K562 (cell line): Measurements from ENCODE around the gene SOCS7. TPM values are rescaled to one million over a fixed set of nuclear protein-coding genes. Genes with fewer than 3 reads are reported as not detected.

Experiments used
- ATAC-seq: fragments of 200-7000 bp; cut with Tn5 transposase; 3 replicates; pipeline ENCODE4 v1.9.1; 2020; ENCODE audit warnings: moderate library complexity
- BruUV-seq: library from RNA; stranded (reverse); fragments of 400-500 nt; replicated peaks from 2 replicates; lab custom pipeline; 2021; lab: Mats Ljungman, UMichigan
- CTCF ChIA-PET: fragments of 300-600 bp; formaldehyde crosslinking; extraction: SDS; loops from one replicate; lab custom pipeline; 2021; ENCODE audit warnings: low intra/inter-chr PET ratio; lab: Yijun Ruan, JAX
- POLR2A ChIA-PET: fragments of 300-600, 350-650 bp; sonication (Branson Sonifier 250); formaldehyde crosslinking; extraction: SDS; loops from one replicate; lab custom pipeline; 2021; ENCODE audit warnings: antibody characterized with exemption, inconsistent platforms; lab: Yijun Ruan, JAX
- DNase-seq, 4 experiments: peaks; one replicate each; pipeline versions ENCODE4 v3.0.0 to v3.0.0-alpha.2; 2011 to 2018; ENCODE audit warnings: low spot score in 3 of 4, mixed read lengths in 3 of 4; ENCODE audit errors: extremely low read depth in 1 of 4
- FAIRE-seq: peaks from 2 replicates; lab custom pipeline; 2011; peaks lifted over from hg19 to GRCh38; lab: Jason Lieb, UNC
- H2AFZ ChIP-seq: 2 replicates; pipeline ENCODE4 v1.6.0; 2011; ENCODE audit warnings: low read depth, low read length, control low read depth, inconsistent platforms
- H3K27ac ChIP-seq: fragments of 200-600 bp; 3 replicates; pipeline ENCODE4 v1.8.0; 2011; ENCODE audit warnings: low read depth, mild to moderate bottlenecking, control low read depth, inconsistent platforms, low read length, moderate library complexity, mixed read lengths; ENCODE audit errors: extremely low read depth
- H3K27me3 ChIP-seq, 2 experiments: fragments of 300-600 bp in 1 of 2; 2 replicates in 1 of 2; 3 replicates in 1 of 2; pipeline versions ENCODE4 v1.6.0 to v1.8.0; 2011; ENCODE audit warnings: inconsistent platforms in 2 of 2, low read length in 2 of 2, mild to moderate bottlenecking in 1 of 2, mixed read lengths in 1 of 2, moderate library complexity in 1 of 2; ENCODE audit not compliant: control insufficient read depth in 2 of 2, insufficient read depth in 2 of 2
- H3K36me3 ChIP-seq: fragments of 300-600 bp; 3 replicates; pipeline ENCODE4 v1.8.0; 2011; ENCODE audit warnings: mild to moderate bottlenecking, low read length, inconsistent platforms; ENCODE audit not compliant: control insufficient read depth, insufficient read depth
- H3K4me1 ChIP-seq, 2 experiments: fragments of 200-600 bp in 1 of 2; replicated peaks in 1 of 2; 2 replicates in 1 of 2; 3 replicates in 1 of 2; pipeline versions ENCODE4 v1.5.1 to v1.8.0; 2011; ENCODE audit warnings: inconsistent platforms in 2 of 2, low read length in 2 of 2, mild to moderate bottlenecking in 1 of 2, mixed read lengths in 1 of 2, moderate library complexity in 1 of 2; ENCODE audit not compliant: control insufficient read depth in 2 of 2, insufficient read depth in 2 of 2
- H3K4me2 ChIP-seq: 2 replicates; pipeline ENCODE4 v1.6.1; 2011; ENCODE audit warnings: low read length, control low read depth, inconsistent platforms, mixed read lengths; ENCODE audit not compliant: insufficient read depth
- H3K4me3 ChIP-seq: fragments of 200-600 bp; sonication (generic), shearing (Covaris generic); 2 replicates; pipeline ENCODE4 v1.5.1; 2016; ENCODE audit warnings: control low read depth, inconsistent platforms
- H3K79me2 ChIP-seq: fragments of 200-600 bp; 3 replicates; pipeline ENCODE4 v1.8.0; 2011; ENCODE audit warnings: low read length, inconsistent platforms; ENCODE audit not compliant: control insufficient read depth, insufficient read depth
- H3K9ac ChIP-seq, 2 experiments: 2 replicates each; pipeline versions ENCODE4 v1.6.0 to v1.6.1; 2011; ENCODE audit warnings: low read depth in 2 of 2, low read length in 2 of 2, control low read depth in 1 of 2, inconsistent platforms in 1 of 2, mild to moderate bottlenecking in 1 of 2, mixed read lengths in 1 of 2; ENCODE audit not compliant: insufficient read depth in 1 of 2
- H3K9me1 ChIP-seq: one replicate; pipeline ENCODE4 v1.6.0; 2011; ENCODE audit warnings: inconsistent platforms, mild to moderate bottlenecking, low read length, moderate library complexity; ENCODE audit not compliant: control insufficient read depth, insufficient read depth
- H3K9me3 ChIP-seq: replicated peaks from 2 replicates; pipeline ENCODE4 v1.5.1; 2011; ENCODE audit warnings: low read depth, low read length, inconsistent platforms; ENCODE audit not compliant: control insufficient read depth, insufficient read depth
- H4K20me1 ChIP-seq: replicated peaks from 2 replicates; pipeline ENCODE4 v1.6.1; 2011; ENCODE audit warnings: low read length, inconsistent platforms, mixed read lengths; ENCODE audit not compliant: control insufficient read depth, insufficient read depth
- BCOR ChIP-seq: fragments of 450-650 bp; IDR thresholded peaks from 2 replicates; pipeline ENCODE4 v1.6.1; 2016
- CUX1 ChIP-seq: fragments of 200-800 bp; sonication (Bioruptor generic); IDR thresholded peaks from 2 replicates; pipeline ENCODE4 v1.6.1; 2016; ENCODE audit warnings: missing genetic modification characterization, missing compliant biosample characterization
- DNMT1 ChIP-seq: fragments of 450-650 bp; IDR thresholded peaks from 2 replicates; pipeline ENCODE4 v1.6.1; 2016; ENCODE audit warnings: antibody characterized with exemption, mild to moderate bottlenecking
- ESRRA ChIP-seq: fragments of 450-650 bp; IDR thresholded peaks from 2 replicates; pipeline ENCODE4 v1.6.1; 2014; ENCODE audit warnings: low read depth, mild to moderate bottlenecking, moderate library complexity, borderline replicate concordance
- FOS ChIP-seq: IDR thresholded peaks from 3 replicates; pipeline ENCODE4 v1.6.1; 2011; ENCODE audit not compliant: insufficient read length; ENCODE audit errors: extremely low read depth
- HNRNPUL1 ChIP-seq: fragments of 200-400 bp; formaldehyde crosslinking; IDR thresholded peaks from 2 replicates; pipeline ENCODE4 v1.6.1; 2017; ENCODE audit warnings: low read length
- ILF3 ChIP-seq: fragments of 450-650 bp; IDR thresholded peaks from 2 replicates; pipeline ENCODE4 v1.6.1; 2018; ENCODE audit warnings: antibody characterized with exemption, mild to moderate bottlenecking, moderate library complexity, borderline replicate concordance
- MAFF ChIP-seq: IDR thresholded peaks from 2 replicates; pipeline ENCODE4 v1.6.1; 2012; ENCODE audit warnings: low read length, improper control_type of control experiment
- MAFG ChIP-seq: fragments of 450-650 bp; conservative IDR thresholded peaks from 2 replicates; pipeline ENCODE4 v1.6.1; 2016; ENCODE audit warnings: missing genetic modification characterization, missing compliant biosample characterization
- MXD1 ChIP-seq: fragments of 250-450 bp; sonication (Bioruptor Pico); IDR thresholded peaks from 2 replicates; pipeline ENCODE4 v1.8.0; 2021; ENCODE audit warnings: borderline replicate concordance, mild to moderate bottlenecking, moderate library complexity; ENCODE audit not compliant: poor library complexity, severe bottlenecking
- NCOR1 ChIP-seq: fragments of 450-650 bp; IDR thresholded peaks from 2 replicates; pipeline ENCODE4 v1.6.1; 2016; ENCODE audit warnings: mild to moderate bottlenecking, moderate library complexity
- PTTG1 ChIP-seq: fragments of 450-650 bp; IDR thresholded peaks from 2 replicates; pipeline ENCODE4 v1.6.1; 2016; ENCODE audit warnings: low read depth, mild to moderate bottlenecking, missing genetic modification characterization, missing compliant biosample characterization
- RBM39 ChIP-seq: fragments of 200-400 bp; formaldehyde crosslinking; optimal IDR thresholded peaks from 2 replicates; pipeline ENCODE3; 2018; ENCODE audit warnings: low read depth, low read length
- TCF15 ChIP-seq: fragments of 250-450 bp; sonication (Bioruptor Pico); IDR thresholded peaks from 2 replicates; pipeline ENCODE4 v1.8.0; 2022; ENCODE audit warnings: moderate library complexity, mild to moderate bottlenecking, inconsistent platforms
- ZNF12 ChIP-seq: sonication (generic); formaldehyde crosslinking; IDR thresholded peaks from 2 replicates; pipeline ENCODE4 v1.4.0; 2020; ENCODE audit warnings: mild to moderate bottlenecking, missing genetic modification reagents
- ZNF445 ChIP-seq: fragments of 250-450 bp; sonication (Bioruptor Pico); IDR thresholded peaks from 2 replicates; pipeline ENCODE4 v1.4.0; 2020; ENCODE audit warnings: low read depth, mild to moderate bottlenecking, moderate library complexity
- in situ Hi-C: fragments of 300-500 bp; cut with MboI; formaldehyde crosslinking; loops from 4 replicates; pipeline ENCODE4 v1.15.0; 2018; ENCODE audit warnings: inconsistent platforms, mixed read lengths
- intact Hi-C: fragments of 100-400 bp; cut with micrococcal nuclease; formaldehyde crosslinking; loops from 2 replicates; pipeline ENCODE4 v1.14.2; 2022
- polyA plus RNA-seq, 8 experiments: library from polyadenylated mRNA; depleted of rRNA in 4 of 8; stranded (reverse) in 5 of 8; unstranded in 3 of 8; fragments of >200 nt; fragmentation: Nextera tagmentation in 2 of 8; fragmentation: Illumina TruSeq in 1 of 8; extraction: Ambion mirVana in 2 of 8; extraction: Trizol in 1 of 8; gene quantifications; 2 replicates each; pipeline versions ENCODE4 v1.2.1 to v1.2.3, GENCODE V29; 2011 to 2014; ENCODE audit warnings: inconsistent platforms in 1 of 8, missing spikeins in 1 of 8
- total RNA-seq, 7 experiments: library from RNA; depleted of rRNA in 6 of 7; stranded (reverse); fragments of >200 nt in 6 of 7; fragmentation: Illumina TruSeq in 2 of 7; extraction: Trizol in 2 of 7; gene quantifications; 2 replicates each; pipeline versions ENCODE4 v1.2.1 to v1.2.3, GENCODE V29; 2011 to 2021; ENCODE audit warnings: low replicate concordance in 1 of 7

Gene SOCS7
- total and polyA plus RNA-seq, 9 of the 15 experiments (the other 6 are each of a cell fraction or from before 2014, with no cell fraction given) = 0.94 to 14.5 (median 8.2) TPM

GRCh38 chr17:38338535-38338934, 13.1 kb upstream of the SOCS7 start (continued):
- no peak for TF ChIP-seq PTTG1 (tag)
- TF ChIP-seq DNMT1 = no peak
- TF ChIP-seq RBM39 = no peak
- no peak for TF ChIP-seq MAFF
- no peak for TF ChIP-seq TCF15 (CRISPR knock-in tag)
- TF ChIP-seq MAFG (tag) = no peak
- TF ChIP-seq ILF3 = no peak
- no peak for TF ChIP-seq HNRNPUL1

GRCh38 chr17:38339891-38340290, 11.8 kb upstream of the SOCS7 start:
- Histone ChIP-seq H4K20me1 (peaks cover 22% of the 10 kb centered on the region), H3K79me2 (no peaks in the 10 kb centered on the region), H3K27ac (no peak overlapping the region), H3K9me3 (no peaks in the 10 kb centered on the region), H3K4me3 (no peak overlapping the region), H3K27me3 (peaks cover 51 to 76% of the 10 kb centered on the region in 2 experiments; a peak in 4 of 5 replicates), H2AFZ (no peak overlapping the region), H3K36me3 (no peaks in the 10 kb centered on the region), H3K9ac (no peak overlapping the region), H3K4me1 (peaks cover 0 to 6% of the 10 kb centered on the region in 2 experiments; a peak in 1 of 5 replicates), H3K4me2 (no peak overlapping the region), H3K9me1 (no peaks in the 10 kb centered on the region)
- ChIA-PET CTCF (no interaction called here), POLR2A (interaction anchor here (1.4 kb wide), 1 partner anchor 8 kb away, joined by 3 read pairs; no protein-coding TSS in a partner anchor)
- DNase-seq (no peak), FAIRE-seq (no peak), ATAC-seq (no peak)
- intact Hi-C loops (no loop called here), in situ Hi-C loops (loop anchor here (10.0 kb wide), 1 partner anchor 135 kb away; no protein-coding TSS in a partner anchor)
- BruUV-seq = no TSS peak
- no peak for TF ChIP-seq ESRRA
- TF ChIP-seq FOS = no peak
- TF ChIP-seq MXD1 (CRISPR knock-in tag) = no peak
- no peak for TF ChIP-seq ZNF445 (CRISPR knock-in tag)
- no peak for TF ChIP-seq ZNF12 (CRISPR knock-in tag)
- TF ChIP-seq NCOR1 = no peak
- TF ChIP-seq BCOR = no peak
- no peak for TF ChIP-seq CUX1 (CRISPR knock-in tag)
